ENCODE data around the gene AGPAT1.
A peak's percentile ranks its signal among the peaks of the same experiment; 100 is the strongest.

AGPAT1 gene

DNA sequence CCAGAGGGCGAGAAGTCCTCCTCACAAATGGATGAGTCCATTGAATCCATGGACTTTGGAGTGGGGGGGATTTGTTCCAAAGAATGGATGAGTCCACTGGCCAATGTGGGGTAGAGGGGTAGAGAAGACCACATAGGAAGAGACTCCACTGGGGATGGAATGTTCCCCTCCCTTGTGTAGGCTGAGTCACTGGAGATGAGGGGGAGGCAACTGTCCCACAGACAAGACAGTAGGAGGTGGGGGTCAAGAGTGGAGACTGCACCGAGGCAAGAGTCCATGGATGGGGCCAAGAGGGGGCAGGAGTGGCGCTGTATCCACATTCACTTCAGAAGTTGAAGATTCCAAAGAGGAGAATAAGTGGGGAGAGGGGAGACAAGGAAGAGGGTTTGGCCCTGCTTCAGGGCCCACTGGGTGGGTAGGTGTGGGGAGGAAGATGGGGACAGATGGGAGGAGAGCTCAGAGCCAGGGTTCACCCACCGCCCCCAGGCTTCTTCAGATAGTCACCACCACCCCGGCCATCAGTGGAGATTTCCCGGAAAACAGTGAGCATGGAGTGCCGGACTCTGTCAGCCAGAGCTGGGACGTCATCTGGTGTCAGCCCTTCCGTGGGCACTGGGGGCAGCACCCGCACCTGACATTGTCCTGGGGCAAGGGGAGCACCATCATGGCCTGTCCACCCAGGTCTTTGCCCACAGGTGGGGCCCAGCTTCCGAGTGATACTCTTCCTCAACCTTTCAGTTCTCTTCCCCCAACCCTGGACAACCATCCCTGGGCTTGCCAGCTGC, 6.9 kb downstream of the AGPAT1 start:
- peak; percentile 33 for DNase-seq (ENCODE audit: low spot score)

DNA sequence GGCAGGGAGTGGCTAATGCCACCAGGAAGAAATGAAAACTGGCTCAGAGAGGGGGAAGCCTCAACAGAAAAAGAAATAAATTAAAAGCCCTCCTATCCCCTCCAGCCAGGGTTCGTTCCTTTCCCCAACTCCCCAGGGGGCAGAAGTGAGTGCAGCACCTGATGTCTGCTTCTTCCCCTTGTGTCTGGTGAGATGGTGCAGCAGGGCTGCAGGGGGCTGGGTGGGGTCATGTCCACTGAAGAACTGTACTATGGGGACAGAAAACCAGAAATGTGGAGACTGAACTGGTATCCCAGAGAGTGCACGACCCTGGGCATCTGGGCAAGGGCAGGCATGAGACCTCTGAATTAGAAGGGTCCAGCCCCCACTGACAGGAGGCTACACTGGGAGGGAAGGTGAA, 7.5 kb downstream of the AGPAT1 start:
- DNase-seq (ENCODE audit: low spot score): no peak

- no peak for DNase-seq (ENCODE audit: low spot score)
Measured at GRCh38 chr6:32167761-32168262, 8.1 kb downstream of the AGPAT1 start.

DNA sequence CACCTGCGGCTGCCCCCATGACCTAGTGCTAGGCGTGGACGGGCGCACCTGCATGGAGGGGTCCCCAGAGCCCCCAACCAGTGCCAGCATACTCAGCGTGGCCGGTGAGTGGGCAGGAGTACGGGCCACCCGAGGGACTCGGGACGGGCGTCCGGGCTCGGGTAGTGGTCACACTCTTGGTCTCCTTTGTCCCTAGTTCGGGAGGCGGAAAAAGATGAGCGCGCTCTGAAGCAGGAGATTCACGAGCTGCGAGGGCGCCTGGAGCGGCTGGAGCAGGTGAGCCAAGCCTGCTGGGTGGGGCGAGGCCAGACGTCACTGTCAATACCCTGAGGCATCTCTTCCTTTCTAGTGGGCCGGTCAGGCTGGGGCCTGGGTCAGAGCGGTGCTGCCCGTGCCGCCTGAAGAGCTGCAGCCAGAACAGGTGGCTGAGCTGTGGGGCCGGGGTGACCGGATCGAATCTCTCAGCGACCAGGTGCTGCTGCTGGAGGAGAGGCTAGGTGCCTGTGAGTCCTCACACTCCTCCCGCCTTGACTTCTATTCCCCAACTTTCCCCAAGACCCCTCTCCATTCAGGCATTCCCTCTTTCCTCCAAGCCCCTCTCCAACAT, 8.6 kb downstream of the AGPAT1 start:
- no peak for DNase-seq (ENCODE audit: low spot score)

- no peak for DNase-seq (ENCODE audit: low spot score)
Measured at GRCh38 chr6:32166411-32167061, 9.3 kb downstream of the AGPAT1 start.

- no peak for DNase-seq (ENCODE audit: low spot score)
Measured at GRCh38 chr6:32164295-32164694, 11.6 kb downstream of the AGPAT1 start, which contains the start of gene EGFL8. TSS of gene EGFL8 (plus strand) at chr6:32164595. CDS start at chr6:32166166, 1,571 bp downstream.

GRCh38 chr6:32163559-32164258, 12.2 kb downstream of the AGPAT1 start:
- no peak for DNase-seq (ENCODE audit: low spot score)

DNA sequence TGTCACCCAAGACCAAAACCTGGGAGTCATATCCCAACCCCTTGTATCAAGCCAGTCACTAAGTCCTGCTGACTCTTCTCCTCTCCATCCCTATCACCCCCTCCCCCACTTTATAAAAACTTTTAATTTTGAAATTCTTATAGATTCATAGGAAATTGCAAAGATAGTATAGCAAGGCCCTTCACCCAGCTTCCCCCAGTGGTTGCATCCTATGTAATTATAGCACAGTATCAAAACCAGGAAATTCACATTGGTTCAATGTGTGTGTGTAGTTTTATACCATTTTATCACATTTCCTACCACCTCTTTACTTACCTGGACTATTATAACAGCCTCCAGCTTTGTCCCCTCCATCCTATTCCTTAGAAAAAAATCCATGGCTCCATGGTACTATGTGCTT, 17.8 kb downstream of the AGPAT1 start:
- DNase-seq (ENCODE audit: low spot score): no peak

DNA sequence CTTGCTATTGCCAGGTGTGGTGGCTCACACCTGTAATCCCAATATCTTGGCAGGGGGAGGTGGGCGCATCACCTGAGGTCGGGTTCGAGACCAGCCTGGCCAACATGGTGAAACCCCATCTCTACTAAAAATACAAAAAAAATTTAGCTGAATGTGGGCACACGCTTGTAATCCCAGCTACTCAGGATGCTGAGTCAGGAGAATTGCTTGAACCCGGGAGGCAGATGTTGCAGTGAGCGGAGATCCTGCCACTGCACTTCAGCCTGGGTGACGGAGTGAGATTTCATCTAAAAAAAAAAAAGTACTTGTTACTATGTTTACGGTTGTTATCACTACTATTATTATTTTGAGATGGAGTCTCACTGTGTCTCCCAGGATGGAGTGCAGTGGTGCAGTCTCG, 19.0 kb downstream of the AGPAT1 start:
- no peak for DNase-seq (ENCODE audit: low spot score)

GRCh38 chr6:32154514-32155161, 21.2 kb downstream of the AGPAT1 start:
- peak; percentile 68 for DNase-seq (ENCODE audit: low spot score)

DNA sequence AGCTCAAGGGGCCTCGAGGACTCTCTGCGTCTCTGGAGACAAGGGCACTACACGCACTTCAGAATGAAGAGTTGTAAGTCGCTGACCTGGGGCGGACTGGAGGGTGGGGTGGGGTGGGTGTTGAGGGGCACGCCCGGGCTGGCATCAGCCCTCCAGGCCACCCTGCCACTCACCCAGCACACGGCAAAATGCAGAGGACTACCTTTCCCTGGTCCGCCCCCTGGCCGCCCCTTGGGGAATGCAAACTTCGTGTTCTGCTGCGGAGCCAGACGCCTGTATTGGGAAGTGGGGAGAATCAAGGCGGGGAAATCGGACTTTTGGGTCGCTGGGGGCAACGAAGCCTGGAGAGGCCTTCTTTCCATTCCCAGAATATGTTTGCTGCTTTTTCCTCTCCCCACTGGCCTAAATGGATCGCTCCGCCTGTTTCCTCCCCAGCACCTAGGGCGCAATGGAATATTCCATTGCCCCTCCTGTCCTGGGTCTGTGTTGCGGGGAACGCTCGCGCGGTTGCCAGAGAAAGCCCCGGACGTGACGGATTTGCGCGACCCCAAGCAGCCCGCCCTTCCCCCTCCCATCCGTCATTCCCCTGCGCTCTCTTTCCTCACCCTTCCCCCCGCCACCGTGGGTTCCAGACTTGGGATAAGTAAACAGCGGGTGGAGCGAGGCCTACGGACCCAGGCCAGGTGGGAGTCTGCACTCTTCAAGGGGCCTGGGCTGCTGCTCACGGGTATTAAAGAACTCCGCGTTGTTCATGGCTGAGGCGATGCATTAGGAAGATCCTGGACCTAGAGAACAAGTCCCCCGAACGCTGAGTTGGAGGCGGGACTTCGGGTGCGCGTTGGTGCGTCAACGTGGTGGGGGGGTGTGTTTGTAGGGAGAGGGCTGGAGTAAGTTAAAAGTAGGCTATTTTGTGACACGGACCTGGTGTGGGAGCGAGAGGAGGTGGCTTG, 22.0 kb downstream of the AGPAT1 start, which contains the start of gene PPT2:
Gene PPT2 (plus strand): TSS at position 578 of the 950 bp plus-strand sequence. CDS start 454 bp downstream, outside the sequence.
- DNase-seq (ENCODE audit: low spot score): peak; percentile 91

GRCh38 chr6:32152769-32153563, 22.9 kb downstream of the AGPAT1 start:
- DNase-seq (ENCODE audit: low spot score): peak; percentile 54

DNA sequence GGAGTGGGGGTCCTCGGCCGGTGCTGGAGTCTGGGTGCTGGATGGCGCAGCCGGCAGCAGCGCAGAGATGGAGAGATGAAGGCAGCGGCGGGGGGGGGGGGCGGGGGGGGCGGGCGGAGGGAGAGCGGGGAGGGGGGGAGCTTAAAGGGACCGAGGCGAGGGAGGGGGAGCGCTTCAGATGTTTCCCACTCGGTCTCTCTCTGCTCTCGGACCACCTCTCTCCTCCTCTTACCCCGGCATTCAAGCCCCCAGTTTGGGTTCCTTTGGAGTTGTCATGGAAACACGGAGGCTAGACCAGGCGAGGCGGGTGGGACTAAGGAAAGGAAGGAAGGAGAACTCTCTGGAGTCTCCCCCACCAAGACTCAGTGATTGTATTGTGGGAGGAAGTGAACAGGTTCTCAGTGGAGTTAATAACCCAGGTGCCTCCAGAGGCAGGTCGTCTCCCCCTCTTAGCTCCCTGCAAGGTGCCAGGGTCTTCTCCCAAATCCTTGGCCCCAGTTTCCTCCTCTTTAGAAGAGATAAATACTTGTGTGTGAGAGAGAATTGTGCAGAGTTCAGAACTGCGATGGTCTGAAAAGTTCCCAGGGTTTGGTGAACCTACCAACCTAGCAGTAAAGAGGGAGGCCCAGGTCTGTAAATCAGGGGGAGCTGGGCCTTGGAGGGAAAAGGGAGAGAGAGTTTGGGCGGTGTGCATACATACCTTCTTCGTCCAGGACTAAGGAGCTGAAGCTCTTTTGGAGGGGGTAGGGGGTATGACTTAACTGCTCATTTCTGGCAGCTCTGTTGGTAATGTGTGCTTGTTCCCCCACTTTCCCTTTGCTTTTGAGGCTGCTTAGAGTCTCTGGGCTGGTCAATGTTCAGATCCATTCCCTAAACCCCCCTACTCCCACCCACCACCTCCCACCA, 23.8 kb downstream of the AGPAT1 start, which contains the start of gene PRRT1:
Gene PRRT1 (minus strand): TSS at position 77 of the 906 bp plus-strand sequence. CDS start 112 bp downstream, outside the sequence.
- peak; percentile 68 for DNase-seq (ENCODE audit: low spot score)

DNA sequence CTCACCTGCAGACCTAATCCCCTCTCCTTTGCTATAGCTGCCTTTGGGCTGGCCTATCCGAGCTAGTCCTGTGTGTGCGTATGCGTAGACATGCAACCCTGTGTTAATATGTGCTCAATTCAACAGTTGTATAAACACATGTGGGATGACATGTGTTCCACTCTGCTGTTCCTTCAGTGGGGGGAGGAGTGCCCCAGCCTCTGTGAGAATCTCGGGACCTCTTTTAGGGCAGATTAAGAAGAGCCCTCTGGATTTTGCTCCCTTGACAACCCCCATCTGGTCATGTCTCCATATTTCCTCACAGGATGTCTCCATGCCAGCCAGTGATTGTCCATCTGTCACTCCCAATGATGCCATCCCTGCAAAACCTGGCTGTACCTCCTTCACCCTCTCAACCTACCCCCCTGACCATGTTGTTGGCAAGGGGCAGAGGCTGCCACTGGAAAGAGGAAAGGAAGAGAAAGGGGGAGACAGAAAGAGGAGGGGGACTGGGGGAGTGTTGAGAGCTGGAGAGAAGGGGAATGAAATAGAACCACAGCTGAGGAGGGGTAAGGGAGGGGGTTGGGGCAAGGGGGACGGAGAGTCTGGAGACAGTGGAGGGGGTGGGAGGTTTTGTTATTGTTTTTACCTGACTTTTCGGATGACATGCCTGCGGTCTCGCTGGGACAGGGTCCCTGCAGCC, 24.6 kb downstream of the AGPAT1 start:
- no peak for DNase-seq (ENCODE audit: low spot score)

DNA sequence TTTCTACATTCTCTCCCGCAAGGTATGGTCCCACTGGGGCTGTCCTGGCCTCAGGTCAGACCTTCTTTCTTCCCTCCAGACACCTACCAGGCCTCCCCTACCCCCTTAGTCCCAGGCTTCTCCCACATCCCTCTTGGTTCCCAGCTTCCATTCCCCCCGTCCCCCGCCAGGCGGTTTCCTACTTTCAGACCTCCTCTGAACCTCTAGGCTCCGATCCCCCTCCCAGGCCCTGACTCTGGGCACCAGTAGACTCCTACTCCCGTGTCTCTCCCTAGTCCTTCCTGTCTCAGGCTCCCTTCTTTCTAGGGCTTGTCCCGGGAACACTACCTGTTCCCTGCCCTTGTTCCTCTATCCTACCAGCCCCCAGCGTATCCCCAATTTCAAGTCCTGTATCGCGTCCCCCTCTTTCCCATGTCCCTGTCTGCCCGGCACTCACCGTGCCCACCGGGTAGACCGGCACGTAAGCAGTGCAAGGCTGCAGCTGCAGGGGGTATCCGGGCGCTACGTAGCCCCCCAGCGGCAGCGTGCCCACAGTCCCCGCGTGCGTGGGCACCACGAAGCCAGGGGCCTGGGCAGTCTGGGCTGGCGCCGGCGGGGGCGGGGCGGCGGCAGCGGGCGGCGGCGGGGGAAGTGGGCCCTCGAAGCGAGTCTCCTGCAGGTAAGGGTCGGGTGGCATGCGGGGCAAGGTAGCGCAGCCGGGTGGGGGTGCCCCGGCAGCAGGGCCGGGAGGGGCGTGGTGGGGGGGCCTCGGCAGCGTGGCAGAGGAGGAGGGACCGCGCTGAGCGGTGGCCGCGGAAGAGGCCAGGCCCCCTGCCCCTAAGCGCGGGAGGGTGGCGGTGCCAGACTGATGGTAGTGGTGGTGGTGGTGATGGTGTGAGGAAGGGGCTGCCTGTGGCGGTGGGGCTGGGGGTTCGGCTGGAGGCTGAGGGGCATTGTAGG, 25.7 kb downstream of the AGPAT1 start:
- no peak for DNase-seq (ENCODE audit: low spot score)

DNA sequence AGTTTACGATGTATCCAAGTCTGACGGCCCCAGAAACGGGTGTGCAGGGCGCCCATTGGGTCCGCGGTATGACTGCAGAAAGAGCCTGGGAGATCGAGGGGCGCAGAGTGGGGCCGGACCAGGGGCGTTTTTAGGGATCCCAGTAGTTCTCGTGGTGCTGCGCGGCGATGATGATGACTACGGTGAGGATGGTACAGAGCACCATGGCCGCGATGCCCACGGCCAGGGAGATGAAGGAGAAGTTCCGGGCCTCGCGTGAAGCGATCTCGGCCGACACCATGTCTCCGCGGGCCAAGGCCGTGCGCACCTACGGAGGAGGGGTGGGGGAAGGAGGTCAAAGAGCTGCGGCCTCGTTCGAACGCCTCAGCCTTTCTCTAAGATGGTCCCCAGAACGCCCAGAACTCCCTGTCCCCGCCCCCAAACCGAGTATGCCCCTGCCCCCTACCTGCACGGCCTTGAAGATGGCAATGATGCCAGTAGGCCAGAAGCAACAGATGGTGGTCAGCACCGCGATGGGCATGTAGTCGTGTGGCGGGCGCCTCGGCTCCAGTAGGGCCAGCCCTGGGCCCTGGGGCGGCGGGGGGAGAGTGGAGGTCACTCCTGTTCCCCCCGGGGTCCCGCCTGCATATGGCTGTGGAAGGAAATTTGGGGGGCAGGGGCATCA, 26.7 kb downstream of the AGPAT1 start:
- DNase-seq (ENCODE audit: low spot score): no peak
